HepG2 (cell line): ENCODE measurements around the gene INO80E. TPM values are rescaled to one million over a fixed set of nuclear protein-coding genes. Genes with fewer than 3 reads are reported as not detected.

ENCODE experiments used
- CCAR2 ChIP-seq: fragments of 200-400 bp; formaldehyde crosslinking; optimal IDR thresholded peaks from 2 replicates; pipeline ENCODE3; 2018; ENCODE audit warnings: low read depth, mild to moderate bottlenecking, low read length, moderate library complexity
- CHD2 ChIP-seq: IDR thresholded peaks from 2 replicates; pipeline ENCODE4 v1.6.1; 2011; ENCODE audit warnings: low read depth, low read length, improper control_type of control experiment
- E2F2 ChIP-seq: sonication (generic); formaldehyde crosslinking; IDR thresholded peaks from 2 replicates; pipeline ENCODE4 v1.4.0; 2020; ENCODE audit warnings: missing genetic modification reagents, borderline replicate concordance
- ESRRA ChIP-seq: sonication (generic); formaldehyde crosslinking; IDR thresholded peaks from 2 replicates; pipeline ENCODE4 v1.5.1; 2020; ENCODE audit warnings: mild to moderate bottlenecking, low read depth, missing genetic modification reagents
- FOXP1 ChIP-seq, 2 experiments: fragments of 450-650 bp in 1 of 2; IDR thresholded peaks; 2 replicates each; pipeline ENCODE4 v1.6.1; 2017 to 2018; ENCODE audit warnings: antibody characterized with exemption in 1 of 2
- HDAC1 ChIP-seq: sonication (generic); formaldehyde crosslinking; IDR thresholded peaks from 2 replicates; pipeline ENCODE4 v1.5.1; 2020; ENCODE audit warnings: mild to moderate bottlenecking, missing genetic modification reagents
- PREB ChIP-seq: sonication (generic); formaldehyde crosslinking; IDR thresholded peaks from 2 replicates; pipeline ENCODE4 v1.4.0; 2020; ENCODE audit warnings: missing genetic modification reagents
- TBL1XR1 ChIP-seq: fragments of 150-350 bp; IDR thresholded peaks from 2 replicates; pipeline ENCODE4 v1.6.1; 2014; ENCODE audit warnings: borderline replicate concordance, low read length; ENCODE audit not compliant: partially characterized antibody
- THAP7 ChIP-seq: sonication (generic); formaldehyde crosslinking; IDR thresholded peaks from 2 replicates; pipeline ENCODE4 v1.8.1; 2023; ENCODE audit warnings: mild to moderate bottlenecking, missing genetic modification reagents
- TRAFD1 ChIP-seq: sonication (generic); formaldehyde crosslinking; IDR thresholded peaks from 2 replicates; pipeline ENCODE4 v1.5.1; 2020; ENCODE audit warnings: missing genetic modification reagents, mild to moderate bottlenecking, borderline replicate concordance
- ZNF180 ChIP-seq: sonication (generic); formaldehyde crosslinking; IDR thresholded peaks from 2 replicates; pipeline ENCODE4 v1.4.0; 2020; ENCODE audit warnings: low read depth, missing genetic modification reagents, borderline replicate concordance
- ZNF234 ChIP-seq: sonication (generic); formaldehyde crosslinking; conservative IDR thresholded peaks from 2 replicates; pipeline ENCODE4 v1.5.1; 2020; ENCODE audit warnings: mild to moderate bottlenecking, missing genetic modification reagents
- ZNF30 ChIP-seq: sonication (generic); formaldehyde crosslinking; IDR thresholded peaks from 2 replicates; pipeline ENCODE4 v1.5.0; 2020; ENCODE audit warnings: mild to moderate bottlenecking, missing genetic modification reagents
- ZNF512B ChIP-seq: sonication (generic); formaldehyde crosslinking; IDR thresholded peaks from 2 replicates; pipeline ENCODE4 v1.5.1; 2020; ENCODE audit warnings: missing genetic modification reagents, mild to moderate bottlenecking, borderline replicate concordance
- ZNF766 ChIP-seq: sonication (generic); formaldehyde crosslinking; IDR thresholded peaks from 2 replicates; pipeline ENCODE4 v1.5.0; 2020; ENCODE audit warnings: missing genetic modification reagents, borderline replicate concordance
- polyA plus RNA-seq, 8 experiments: library from polyadenylated mRNA; depleted of rRNA in 3 of 8; stranded (reverse) in 7 of 8; unstranded in 1 of 8; fragments of >200 nt; fragmentation: Illumina TruSeq in 4 of 8; extraction: Trizol in 4 of 8; gene quantifications; 2 replicates each; pipeline versions ENCODE4 v1.2.1 to v1.2.3, GENCODE V29; 2011 to 2016; ENCODE audit warnings: low read depth in 4 of 8, missing spikeins in 1 of 8, mixed read lengths in 1 of 8; ENCODE audit not compliant: insufficient read depth in 1 of 8
- total RNA-seq, 5 experiments: library from RNA; depleted of rRNA; stranded (reverse); fragments of >200 nt; fragmentation: Illumina TruSeq; extraction: Trizol; gene quantifications; 2 replicates each; pipeline ENCODE4 v1.2.3, GENCODE V29; 2016; ENCODE audit warnings: low read depth in 1 of 5

Gene INO80E
- total and polyA plus RNA-seq, 2 of the 13 experiments (the other 11 are each of a cell fraction or from before 2014, with no cell fraction given): 25.8 to 45.6 TPM

- peak; percentile 89 for TF ChIP-seq HDAC1 (CRISPR knock-in tag)
- no peak for TF ChIP-seq TBL1XR1
- peak; percentile 90 for TF ChIP-seq ZNF234 (CRISPR knock-in tag)
- no peak for TF ChIP-seq CHD2
- no peak for TF ChIP-seq ZNF512B (CRISPR knock-in tag)
- peak; percentile 93; the same call in 1 of the 2 replicates for TF ChIP-seq ZNF30 (CRISPR knock-in tag)
- 0 out of 2 replicates have a peak, but pooled peaks have one; percentile 16 for TF ChIP-seq ZNF766 (CRISPR knock-in tag)
- TF ChIP-seq E2F2: 0 out of 2 replicates have a peak, but pooled peaks have one; percentile 69
- TF ChIP-seq CCAR2: no peak
- TF ChIP-seq ZNF180: no peak
- TF ChIP-seq THAP7 (CRISPR knock-in tag): 0 out of 2 replicates have a peak, but pooled peaks have one; percentile 19
- TF ChIP-seq FOXP1 (IDR thresholded peaks at IDR 0.05): no peak
- no peak for TF ChIP-seq FOXP1 (CRISPR knock-in tag; IDR thresholded peaks at IDR 0.05)
- no peak for TF ChIP-seq TRAFD1 (CRISPR knock-in tag)
- TF ChIP-seq PREB (CRISPR knock-in tag): 0 out of 2 replicates have a peak, but pooled peaks have one; percentile 38
- TF ChIP-seq ESRRA (CRISPR knock-in tag): no peak; the same call in 1 of the 2 replicates
Measured at GRCh38 chr16:29961479-29962343, 34.3 kb upstream of the INO80E start, which contains the start of gene TMEM219 (continued).
